Endothelial cell of umbilical vein (primary cell): ENCODE data around the gene TMEM145. TPM values are rescaled to one million over a fixed set of nuclear protein-coding genes. Genes with fewer than 3 reads are reported as not detected.
"Not testable (repeated sequence)": the region's sequence is repeated elsewhere in the genome, so short reads cannot be mapped to it uniquely, and the experiment has no call there.

Source experiments
- BruUV-seq: library from RNA; stranded (reverse); fragments of 400-500 nt; replicated peaks from 2 replicates; lab custom pipeline; 2021; lab: Mats Ljungman, UMichigan
- CTCF ChIA-PET: fragments of 300-600, 350-600 bp; sonication (Branson Sonifier 250); formaldehyde crosslinking; loops from one replicate; lab custom pipeline; 2021; ENCODE audit warnings: antibody characterized with exemption, inconsistent platforms; lab: Charles Lee
- POLR2A ChIA-PET: fragments of 300-600, 350-600 bp; sonication (Branson Sonifier 250); formaldehyde crosslinking; loops from one replicate; lab custom pipeline; 2021; ENCODE audit warnings: antibody characterized with exemption, inconsistent platforms; lab: Charles Lee
- DNase-seq: peaks from one replicate; pipeline ENCODE4 v3.0.0-alpha.2; 2011; ENCODE audit warnings: low read depth, low spot score
- FAIRE-seq: peaks from 2 replicates; lab custom pipeline; 2011; peaks lifted over from hg19 to GRCh38; lab: Jason Lieb, UNC
- H2AFZ ChIP-seq: 2 replicates; pipeline ENCODE4 v1.6.0; 2012; ENCODE audit warnings: low read depth, low read length, control low read depth, inconsistent platforms
- H3K27ac ChIP-seq: 2 replicates; pipeline ENCODE4 v1.5.1; 2011; ENCODE audit warnings: low read depth, mild to moderate bottlenecking, control low read depth, low read length, moderate library complexity; ENCODE audit not compliant: insufficient read depth
- H3K27me3 ChIP-seq, 2 experiments: 2 replicates each; pipeline versions ENCODE4 v1.6.0 to v1.6.1; 2011; ENCODE audit warnings: low read length in 2 of 2, mixed read lengths in 1 of 2; ENCODE audit not compliant: control insufficient read depth in 2 of 2, insufficient read depth in 2 of 2
- H3K36me3 ChIP-seq, 2 experiments: 2 replicates in 1 of 2; 3 replicates in 1 of 2; pipeline ENCODE4 v1.5.1; 2011; ENCODE audit warnings: low read length in 2 of 2, mild to moderate bottlenecking in 1 of 2, moderate library complexity in 1 of 2; ENCODE audit not compliant: control insufficient read depth in 2 of 2, insufficient read depth in 2 of 2; ENCODE audit errors: extremely low read depth in 1 of 2
- H3K4me1 ChIP-seq: 3 replicates; pipeline ENCODE4 v1.5.1; 2011; ENCODE audit warnings: mild to moderate bottlenecking, low read length; ENCODE audit not compliant: control insufficient read depth, insufficient read depth; ENCODE audit errors: extremely low read depth
- H3K4me2 ChIP-seq: 2 replicates; pipeline ENCODE4 v1.6.1; 2011; ENCODE audit warnings: low read length, control low read depth, mixed read lengths; ENCODE audit not compliant: insufficient read depth
- H3K4me3 ChIP-seq, 3 experiments: fragments of 200-600 bp in 1 of 3; sonication (generic), shearing (Covaris generic) in 1 of 3; replicated peaks in 1 of 3; 2 replicates each; pipeline ENCODE4 v1.5.1; 2011 to 2016; ENCODE audit warnings: control low read depth in 3 of 3, low read length in 3 of 3, mild to moderate bottlenecking in 2 of 3, inconsistent platforms in 1 of 3, low read depth in 1 of 3, moderate library complexity in 1 of 3; ENCODE audit not compliant: insufficient read depth in 1 of 3
- H3K79me2 ChIP-seq: 2 replicates; pipeline ENCODE4 v1.6.0; 2012; ENCODE audit warnings: low read length, inconsistent platforms; ENCODE audit not compliant: control insufficient read depth, insufficient read depth
- H3K9ac ChIP-seq: replicated peaks from 2 replicates; pipeline ENCODE3; 2011; ENCODE audit warnings: low read length, control low read depth; ENCODE audit not compliant: insufficient read depth; ENCODE audit errors: extremely low read depth
- H3K9me1 ChIP-seq: replicated peaks from 3 replicates; pipeline ENCODE4 v1.6.0; 2011; ENCODE audit warnings: mild to moderate bottlenecking, low read length; ENCODE audit not compliant: control insufficient read depth, insufficient read depth; ENCODE audit errors: extremely low read depth
- H3K9me3 ChIP-seq: replicated peaks from 2 replicates; pipeline ENCODE4 v1.5.1; 2012; ENCODE audit warnings: low read length, inconsistent platforms; ENCODE audit not compliant: control insufficient read depth, insufficient read depth
- H4K20me1 ChIP-seq: replicated peaks from 2 replicates; pipeline ENCODE3; 2011; ENCODE audit warnings: mild to moderate bottlenecking, low read length; ENCODE audit not compliant: control insufficient read depth, insufficient read depth; ENCODE audit errors: extremely low read depth
- EZH2 ChIP-seq: IDR thresholded peaks from 2 replicates; pipeline ENCODE4 v1.6.1; 2012; ENCODE audit warnings: borderline replicate concordance, low read depth, mild to moderate bottlenecking, moderate library complexity, low read length, inconsistent platforms; ENCODE audit not compliant: severe bottlenecking
- FOS ChIP-seq: IDR thresholded peaks from 2 replicates; pipeline ENCODE4 v1.6.1; 2011; ENCODE audit warnings: mild to moderate bottlenecking, low read length, moderate library complexity, borderline replicate concordance; ENCODE audit not compliant: insufficient read depth
- GATA2 ChIP-seq: IDR thresholded peaks from 2 replicates; pipeline ENCODE4 v1.7.0; 2011; ENCODE audit warnings: low read depth, mild to moderate bottlenecking, moderate library complexity, mixed read lengths, low read length; ENCODE audit not compliant: insufficient read length, insufficient read depth
- JUN ChIP-seq: IDR thresholded peaks from 2 replicates; pipeline ENCODE4 v1.6.1; 2011; ENCODE audit warnings: borderline replicate concordance, low read depth; ENCODE audit not compliant: insufficient read length, insufficient read depth
- MYC ChIP-seq: IDR thresholded peaks from one replicate; pipeline ENCODE4 v1.6.1; 2011; ENCODE audit warnings: mild to moderate bottlenecking, low read depth, low read length
- POLR2A ChIP-seq: IDR thresholded peaks from 2 replicates; pipeline ENCODE4 v1.6.1; 2012; ENCODE audit warnings: low read depth, mild to moderate bottlenecking, control low read depth, low read length
- POLR2AphosphoS5 ChIP-seq: IDR thresholded peaks from 2 replicates; pipeline ENCODE4 v1.6.1; 2012; ENCODE audit warnings: low read depth, mild to moderate bottlenecking, control low read depth, low read length, moderate library complexity; ENCODE audit not compliant: insufficient read depth
- dilution Hi-C: fragments of 300-500 bp; cut with MboI; formaldehyde crosslinking; loops from one replicate; pipeline ENCODE4 v1.15.0; 2019; ENCODE audit warnings: low sequenced_read_pairs; ENCODE audit not compliant: extremely low pct_ligation_motif_present
- intact Hi-C: fragments of 100-400 bp; cut with micrococcal nuclease; formaldehyde crosslinking; loops from one replicate; pipeline ENCODE4 v1.10.0; 2022
- polyA plus RNA-seq, 4 experiments: library from polyadenylated mRNA; depleted of rRNA in 3 of 4; stranded (reverse) in 3 of 4; unstranded in 1 of 4; fragments of >200 nt; gene quantifications; 2 replicates each; pipeline versions ENCODE4 v1.2.1 to v1.2.3, GENCODE V29; 2011 to 2012; ENCODE audit warnings: missing spikeins in 1 of 4
- total RNA-seq: library from RNA; stranded (reverse); gene quantifications from 2 replicates; pipeline ENCODE4 v1.2.3, GENCODE V29; 2021
- TF ChIP-seq, protein P1 (sequence below): IDR thresholded peaks from 2 replicates; pipeline ENCODE4 v1.6.1; 2011; ENCODE audit not compliant: insufficient read depth, insufficient read length
- TF ChIP-seq, protein P2 (sequence below), 2 donors: IDR thresholded peaks; 1 replicate in 1 of 2; 2 replicates in 1 of 2; pipeline ENCODE4 v1.5.1; 2011; ENCODE audit warnings: low read length in 2 of 2, mild to moderate bottlenecking in 2 of 2, moderate library complexity in 2 of 2, control low read depth in 1 of 2, inconsistent platforms in 1 of 2, low read depth in 1 of 2; ENCODE audit not compliant: insufficient read depth in 1 of 2; ENCODE audit errors: extremely low read depth in 1 of 2

Gene TMEM145
- total and polyA plus RNA-seq, 2 donors (not counting 3 experiments of a cell fraction or from before 2014, with no cell fraction given), result not detected

DNA sequence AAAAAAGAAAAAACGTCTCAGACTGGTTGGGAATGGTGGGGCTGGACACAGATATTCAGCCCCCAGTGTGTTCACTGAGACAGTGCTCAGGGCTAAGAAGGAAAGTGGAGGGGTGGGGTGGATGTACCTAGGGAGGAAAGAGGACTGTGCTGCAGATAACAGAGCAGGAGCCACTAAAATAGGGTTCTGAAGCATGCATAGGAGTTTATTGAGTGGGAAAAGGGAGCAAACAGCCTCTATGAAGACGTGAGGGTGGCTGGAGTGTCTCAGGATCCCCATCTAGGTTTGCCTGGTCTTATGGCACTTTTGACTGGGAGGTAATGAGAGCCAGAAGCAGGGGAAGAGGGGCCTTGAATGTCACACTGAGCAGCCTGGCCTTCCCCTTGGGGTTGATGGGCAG lies 15.7 kb downstream of the TMEM145 start:
- H3K36me3 ChIP-seq, result no peaks in the 10 kb centered on the region
- H3K9me1 ChIP-seq, result no peaks in the 10 kb centered on the region
- FAIRE-seq (no peak), DNase-seq (no peak)
- no peak overlapping the region for H3K4me3 ChIP-seq
- POLR2A ChIA-PET, result no interaction called here
- dilution Hi-C loops (no loop called here), intact Hi-C loops (no loop called here)
- no peaks in the 10 kb centered on the region for H3K9me3 ChIP-seq
- no peak for TF ChIP-seq EZH2
- no peak for TF ChIP-seq GATA2
- no TSS peak for BruUV-seq
- H3K4me1 ChIP-seq, result peaks cover 8% of the 10 kb centered on the region
- H3K9ac ChIP-seq, result no peak overlapping the region
- CTCF ChIA-PET, result interaction anchor here (1.3 kb wide), 1 partner anchor 18 kb away, joined by 4 read pairs; no protein-coding TSS in a partner anchor
- no peaks in the 10 kb centered on the region for H4K20me1 ChIP-seq
- H3K27me3 ChIP-seq, result peaks cover 4 to 9% of the 10 kb centered on the region in 2 experiments
- H3K27ac ChIP-seq, result no peak overlapping the region
- H3K79me2 ChIP-seq, result peaks cover 3% of the 10 kb centered on the region
- no peak overlapping the region for H2AFZ ChIP-seq
- no peak overlapping the region for H3K4me2 ChIP-seq

DNA sequence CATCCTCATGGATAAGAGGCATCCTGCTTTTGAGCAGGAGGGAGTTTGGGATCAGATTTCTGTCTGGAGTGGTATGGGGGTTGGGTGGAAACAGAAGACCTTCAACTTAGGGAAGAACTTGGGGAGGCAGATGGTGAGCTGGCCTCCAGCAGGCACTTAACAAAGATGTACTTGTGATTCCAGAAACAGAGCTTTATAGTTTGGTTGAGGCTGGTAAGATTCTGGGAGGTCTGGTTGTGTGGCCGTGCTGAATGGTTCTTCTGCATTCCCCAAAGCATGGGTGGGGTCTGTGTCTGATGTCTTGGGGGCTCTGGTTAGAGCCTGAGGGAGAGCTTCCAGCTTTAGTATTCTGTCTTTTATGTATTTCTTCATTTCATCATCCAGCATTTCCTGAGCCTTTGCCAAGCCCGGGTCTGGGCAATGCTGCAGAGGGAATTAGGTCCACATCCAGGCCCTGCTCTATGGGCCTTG lies 17.2 kb downstream of the TMEM145 start:
- H3K9ac ChIP-seq, result no peak overlapping the region
- POLR2A ChIA-PET, result no interaction called here
- peaks cover 3% of the 10 kb centered on the region for H3K79me2 ChIP-seq
- CTCF ChIA-PET, result interaction anchor here (1.2 kb wide), 1 partner anchor 13 kb away, joined by 3 read pairs; no protein-coding TSS in a partner anchor
- BruUV-seq, result no TSS peak
- no peaks in the 10 kb centered on the region for H4K20me1 ChIP-seq
- peaks cover 4% of the 10 kb centered on the region for H3K4me1 ChIP-seq
- dilution Hi-C loops (no loop called here), intact Hi-C loops (no loop called here)
- no peaks in the 10 kb centered on the region for H3K9me1 ChIP-seq
- no peak for FAIRE-seq
- H3K27ac ChIP-seq, result no peak overlapping the region
- no peaks in the 10 kb centered on the region for H3K36me3 ChIP-seq
- DNase-seq, result no peak
- no peak for TF ChIP-seq JUN
- TF ChIP-seq EZH2, result no peak
- TF ChIP-seq POLR2A, result no peak
- TF ChIP-seq GATA2, result no peak
- TF ChIP-seq, protein P1, sequence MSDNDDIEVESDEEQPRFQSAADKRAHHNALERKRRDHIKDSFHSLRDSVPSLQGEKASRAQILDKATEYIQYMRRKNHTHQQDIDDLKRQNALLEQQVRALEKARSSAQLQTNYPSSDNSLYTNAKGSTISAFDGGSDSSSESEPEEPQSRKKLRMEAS, result no peak
- TF ChIP-seq, protein P2, sequence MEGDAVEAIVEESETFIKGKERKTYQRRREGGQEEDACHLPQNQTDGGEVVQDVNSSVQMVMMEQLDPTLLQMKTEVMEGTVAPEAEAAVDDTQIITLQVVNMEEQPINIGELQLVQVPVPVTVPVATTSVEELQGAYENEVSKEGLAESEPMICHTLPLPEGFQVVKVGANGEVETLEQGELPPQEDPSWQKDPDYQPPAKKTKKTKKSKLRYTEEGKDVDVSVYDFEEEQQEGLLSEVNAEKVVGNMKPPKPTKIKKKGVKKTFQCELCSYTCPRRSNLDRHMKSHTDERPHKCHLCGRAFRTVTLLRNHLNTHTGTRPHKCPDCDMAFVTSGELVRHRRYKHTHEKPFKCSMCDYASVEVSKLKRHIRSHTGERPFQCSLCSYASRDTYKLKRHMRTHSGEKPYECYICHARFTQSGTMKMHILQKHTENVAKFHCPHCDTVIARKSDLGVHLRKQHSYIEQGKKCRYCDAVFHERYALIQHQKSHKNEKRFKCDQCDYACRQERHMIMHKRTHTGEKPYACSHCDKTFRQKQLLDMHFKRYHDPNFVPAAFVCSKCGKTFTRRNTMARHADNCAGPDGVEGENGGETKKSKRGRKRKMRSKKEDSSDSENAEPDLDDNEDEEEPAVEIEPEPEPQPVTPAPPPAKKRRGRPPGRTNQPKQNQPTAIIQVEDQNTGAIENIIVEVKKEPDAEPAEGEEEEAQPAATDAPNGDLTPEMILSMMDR (IDR thresholded peaks at IDR 0.05; ENCODE audit: extremely low read depth in 1 of 2, insufficient read depth in 1 of 2, low read depth in 1 of 2, low read length in 2 of 2), result no peak
- no peak for TF ChIP-seq POLR2AphosphoS5
- TF ChIP-seq MYC, result no peak
- TF ChIP-seq FOS, result no peak
- no peaks in the 10 kb centered on the region for H3K9me3 ChIP-seq
- H3K27me3 ChIP-seq, result no peaks in the 10 kb centered on the region
- no peak overlapping the region for H3K4me2 ChIP-seq
- no peak overlapping the region for H3K4me3 ChIP-seq
- no peak overlapping the region for H2AFZ ChIP-seq

- H3K4me3 ChIP-seq, CTCF ChIA-PET, intact Hi-C loops, H3K36me3 ChIP-seq, H3K9ac ChIP-seq, H3K79me2 ChIP-seq, H3K9me1 ChIP-seq, H3K4me1 ChIP-seq, POLR2A ChIA-PET, H3K9me3 ChIP-seq, DNase-seq, H3K4me2 ChIP-seq, H3K27ac ChIP-seq, H4K20me1 ChIP-seq, BruUV-seq, H3K27me3 ChIP-seq, H2AFZ ChIP-seq, dilution Hi-C loops, FAIRE-seq: not testable (repeated sequence)
Measured at GRCh38 chr19:42331333-42331732, 18.2 kb downstream of the TMEM145 start.
